ENCODE data around the gene MYH16.
A peak's percentile ranks its signal among the peaks of the same experiment; 100 is the strongest.
"Not testable (repeated sequence)": the region's sequence is repeated elsewhere in the genome, so short reads cannot be mapped to it uniquely, and the experiment has no call there.

The MYH16 gene

DNA sequence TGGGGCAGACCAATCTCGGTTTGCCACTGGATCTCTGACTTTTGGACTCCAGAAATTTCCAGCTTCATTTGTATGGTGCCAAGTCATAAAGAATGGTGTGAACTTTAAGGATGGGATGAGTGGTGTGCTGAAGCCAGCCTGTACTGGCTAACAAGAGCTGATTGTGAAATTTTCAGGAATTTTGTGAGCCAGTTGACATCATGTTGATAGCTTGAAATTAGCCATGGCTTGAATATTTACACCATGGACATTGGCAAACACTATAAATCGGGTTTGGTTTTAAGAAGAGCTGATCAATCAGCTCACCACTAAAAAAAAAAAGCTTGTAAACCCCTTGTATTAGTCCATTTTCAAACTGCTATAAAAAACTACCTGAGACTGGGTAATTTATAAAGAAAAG lies 14.1 kb upstream of the MYH16 start:
- DNase-seq (ENCODE audit: low spot score), result no peak

DNA sequence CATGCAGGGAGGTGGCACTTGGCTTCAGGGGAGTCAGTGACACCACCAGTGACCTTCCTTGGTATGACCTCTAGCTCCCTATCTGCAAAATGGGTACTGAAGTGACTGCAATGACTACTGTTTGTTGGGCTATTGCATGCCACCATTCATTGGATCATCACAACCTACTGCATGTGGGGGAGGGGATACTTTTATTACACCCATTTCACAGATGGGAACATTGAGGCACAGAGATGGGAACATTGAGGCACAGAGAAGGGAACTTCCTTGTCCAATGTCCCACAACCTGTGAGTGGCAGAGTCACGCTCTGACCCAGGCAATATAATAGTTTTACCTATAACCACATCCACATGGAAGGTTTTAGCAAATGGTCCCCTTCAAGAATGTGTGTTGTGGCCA lies 12.2 kb upstream of the MYH16 start:
- DNase-seq (ENCODE audit: low spot score), result no peak

DNA sequence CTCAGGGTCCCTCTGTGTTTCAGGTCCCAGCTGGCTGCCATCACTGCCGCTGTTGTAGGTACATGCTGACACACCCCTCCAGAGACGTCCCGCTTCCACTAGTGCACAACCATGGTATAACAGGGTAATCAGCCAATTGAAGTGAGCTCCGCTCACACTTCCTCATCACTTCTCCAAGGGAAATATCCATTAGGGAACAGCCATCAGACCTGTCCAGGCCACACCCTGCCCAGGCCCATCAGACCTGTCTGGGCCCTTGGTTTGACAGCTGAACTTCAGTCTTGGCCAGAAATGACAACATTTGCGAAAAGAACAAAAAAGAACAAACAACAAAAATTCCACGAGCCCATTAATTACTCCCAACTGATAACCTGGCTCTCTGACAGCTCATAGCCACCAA lies 11.0 kb upstream of the MYH16 start:
- DNase-seq (ENCODE audit: low spot score), result no peak

DNA sequence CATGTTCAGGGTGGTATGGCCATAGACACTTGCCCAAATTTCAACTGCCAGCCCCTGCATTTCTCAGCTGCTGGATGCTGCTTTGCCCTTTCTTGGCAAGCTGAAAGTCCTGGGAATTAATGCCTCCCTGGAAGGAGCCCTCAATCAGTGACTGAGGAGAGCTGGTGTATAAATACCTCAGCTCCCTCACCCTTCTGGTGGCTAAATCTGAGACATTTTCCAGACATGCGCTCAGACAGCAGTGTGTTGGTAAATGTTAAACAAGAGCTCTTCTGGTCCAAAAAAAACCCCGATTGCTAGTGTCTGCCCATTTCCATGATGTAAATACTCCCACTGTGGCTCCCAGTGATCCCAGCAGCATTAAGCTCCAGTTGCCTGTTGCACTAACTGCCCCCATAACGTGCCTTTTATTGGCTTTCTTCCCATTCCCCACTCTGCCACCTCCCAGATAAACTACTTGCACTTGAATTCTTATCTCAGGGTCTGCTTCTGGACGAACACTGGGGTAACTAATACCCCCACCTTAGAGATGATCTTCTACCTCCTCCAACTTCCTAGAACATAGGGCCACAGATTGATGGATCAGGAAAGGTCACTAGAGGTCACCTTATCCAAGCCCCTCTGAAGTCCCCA lies 6.7 kb upstream of the MYH16 start:
- no peak for DNase-seq (ENCODE audit: low spot score)

DNA sequence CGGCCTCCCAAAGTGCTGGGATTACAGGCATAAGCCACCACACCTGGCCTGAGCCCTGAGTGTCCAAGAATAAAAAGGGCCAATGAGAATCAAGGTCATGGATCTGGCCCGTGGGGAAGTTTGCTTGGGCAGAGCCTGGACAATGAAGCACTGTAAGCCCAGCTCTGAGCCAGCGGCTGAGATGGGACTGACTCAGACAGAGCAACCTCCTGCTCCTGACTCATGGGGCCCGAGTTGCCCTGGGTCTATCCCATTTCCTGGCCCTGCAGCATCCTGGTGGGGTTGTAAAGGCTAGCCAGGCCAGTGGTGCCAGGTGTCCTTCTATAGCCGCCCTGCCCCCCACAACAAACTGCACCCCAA lies 5.2 kb upstream of the MYH16 start:
- DNase-seq (ENCODE audit: low spot score), result peak; percentile 78

DNA sequence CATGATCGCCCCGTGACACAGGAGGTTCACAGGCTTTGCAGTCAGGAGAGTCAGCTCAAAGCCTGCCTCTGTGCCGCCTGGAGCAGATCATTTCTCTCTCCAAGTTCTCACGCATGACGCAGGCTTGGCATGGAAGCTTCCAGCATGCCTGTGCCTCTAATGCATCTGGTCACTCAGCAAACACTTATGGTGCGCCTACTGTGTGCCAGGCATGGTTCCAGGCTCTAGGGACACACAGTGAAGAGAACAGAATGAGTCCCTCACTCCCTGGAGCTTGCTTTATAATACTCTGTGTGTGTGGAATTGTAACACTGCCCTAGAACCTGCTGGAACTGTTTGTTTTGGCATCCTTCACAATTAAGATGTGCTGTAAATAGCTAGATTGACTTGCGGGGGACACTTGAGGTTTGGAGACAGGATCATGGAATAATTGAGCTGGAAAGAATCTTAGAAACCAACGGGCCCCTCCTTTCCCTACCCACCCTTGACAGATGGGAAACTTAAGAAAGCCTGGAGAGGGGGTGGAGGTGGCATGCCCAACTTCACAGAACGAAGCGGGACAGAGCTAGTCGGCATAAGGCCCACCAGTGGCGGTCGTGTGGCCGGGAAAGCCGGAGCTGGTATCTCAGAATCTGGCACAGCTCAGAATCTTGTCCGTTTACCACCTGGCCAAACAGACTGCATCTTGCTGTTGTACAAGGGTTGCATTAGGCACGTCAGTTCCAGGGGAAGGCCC lies 4.6 kb upstream of the MYH16 start:
- DNase-seq (ENCODE audit: low spot score), result no peak

DNA sequence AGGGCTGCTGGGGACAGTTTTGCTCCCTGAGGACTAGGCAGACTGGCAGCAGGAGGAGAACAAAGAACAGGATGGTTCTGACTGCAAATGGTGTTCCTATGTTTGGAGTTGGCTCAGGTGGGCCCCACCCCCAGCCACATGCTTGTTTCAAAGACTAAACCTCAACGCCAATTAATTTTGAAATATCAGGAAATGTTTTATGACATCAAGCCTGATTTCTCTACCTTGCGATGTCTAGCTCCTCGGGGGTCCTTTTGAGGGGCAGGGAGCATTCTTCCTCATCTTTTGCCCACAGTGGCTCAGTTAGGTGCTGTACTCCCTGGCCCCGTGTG lies 4.1 kb upstream of the MYH16 start:
- no peak for DNase-seq (ENCODE audit: low spot score)

DNA sequence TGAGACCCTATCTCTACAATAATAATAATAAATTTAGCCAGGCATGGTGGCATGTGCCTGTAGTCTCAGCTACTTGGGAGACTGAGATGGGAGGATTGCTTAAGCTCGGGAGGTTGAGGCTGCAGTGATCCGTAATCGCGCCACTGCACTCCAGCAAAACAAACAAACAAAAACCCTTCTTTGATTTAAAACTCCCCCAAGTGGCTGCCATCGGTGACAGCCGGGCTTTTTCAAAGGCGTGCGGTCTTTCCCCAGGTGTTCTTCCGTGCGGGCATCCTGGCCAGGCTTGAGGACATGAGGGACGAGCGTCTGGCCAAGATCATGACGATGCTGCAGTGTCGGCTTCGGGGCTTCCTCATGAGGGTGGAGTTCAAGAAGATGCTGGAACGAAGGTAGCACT lies 1.9 kb upstream of the MYH16 start:
- DNase-seq (ENCODE audit: low spot score), result no peak

DNA sequence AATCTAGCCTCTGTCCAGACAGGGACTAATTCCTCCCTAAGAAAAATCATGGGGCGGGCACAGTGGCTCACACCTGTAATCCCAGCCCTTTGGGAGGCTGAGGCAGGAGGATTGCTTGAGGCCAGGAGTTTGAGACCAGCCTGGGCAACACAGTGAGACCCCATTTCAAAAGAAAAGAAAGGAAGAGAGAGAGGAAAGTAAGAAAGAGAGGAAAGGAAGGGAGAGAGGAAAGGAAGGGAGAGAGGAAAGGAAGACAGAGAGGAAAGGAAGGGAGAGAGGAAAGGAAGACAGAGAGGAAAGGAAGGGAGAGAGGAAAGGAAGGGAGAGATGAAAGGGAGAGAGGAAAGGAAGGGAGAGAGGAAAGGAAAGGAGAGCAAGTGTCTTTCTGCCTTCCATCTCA lies 922 bp downstream of the MYH16 start:
- not testable (repeated sequence) for DNase-seq (ENCODE audit: low spot score)

DNA sequence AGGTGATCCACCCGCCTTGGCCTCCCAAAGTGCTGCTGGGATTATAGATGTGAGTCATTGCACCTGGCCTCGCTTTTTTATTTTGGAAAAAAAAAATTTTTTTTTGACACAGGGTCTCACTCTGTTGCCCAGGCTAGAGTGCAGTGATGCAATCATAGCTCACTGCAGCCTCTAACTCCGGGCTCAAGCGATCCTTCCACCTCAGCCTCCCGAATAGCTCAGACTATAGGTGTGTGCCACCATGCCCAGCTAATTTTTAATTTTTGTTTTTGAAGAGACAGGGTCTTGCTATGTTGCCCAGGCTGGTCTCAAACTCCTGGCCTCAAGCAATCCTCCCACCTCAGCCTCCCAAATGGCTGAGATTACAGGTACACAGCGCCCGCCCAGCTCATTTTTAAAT lies 2.3 kb downstream of the MYH16 start:
- not testable (repeated sequence) for DNase-seq (ENCODE audit: low spot score)

DNA sequence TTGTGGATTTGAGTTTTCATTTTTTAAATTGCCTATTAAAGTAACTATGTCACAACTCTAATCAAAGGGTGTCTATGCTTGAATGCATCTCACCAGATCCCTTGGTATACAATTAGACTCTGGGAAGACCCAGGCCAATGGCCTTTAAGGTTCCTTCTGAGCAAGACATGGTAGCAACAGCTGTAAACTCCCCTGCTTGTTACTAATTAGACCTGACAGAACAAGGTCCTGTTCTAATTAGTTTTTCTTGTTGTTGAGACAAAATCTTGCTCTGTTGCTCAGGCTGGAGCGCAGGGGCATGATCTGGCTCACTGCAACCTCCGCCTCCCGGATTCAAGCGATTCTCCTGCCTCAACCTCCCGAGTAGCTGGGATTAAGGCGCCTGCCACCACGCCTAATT lies 2.9 kb downstream of the MYH16 start:
- DNase-seq (ENCODE audit: low spot score), result no peak

DNA sequence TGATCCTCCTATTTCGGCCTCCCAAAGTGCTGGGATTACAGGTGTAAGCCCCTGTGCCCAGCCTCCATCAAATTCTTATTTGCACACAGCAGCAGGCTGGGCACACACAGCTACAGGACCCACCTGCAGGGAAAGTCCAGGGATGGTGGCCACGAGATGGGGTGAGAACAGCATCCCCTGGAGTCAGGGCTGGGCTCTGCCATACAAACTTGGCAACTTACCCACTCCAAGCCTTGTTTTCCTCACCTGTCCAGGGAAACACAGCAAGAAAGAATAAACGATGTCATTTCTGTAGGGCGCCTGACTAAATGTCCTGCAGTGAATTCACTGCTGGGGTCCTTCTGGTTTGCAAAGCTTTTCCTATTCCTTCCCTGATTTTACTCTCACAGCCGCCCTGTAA lies 5.5 kb downstream of the MYH16 start:
- DNase-seq (ENCODE audit: low spot score), result no peak

DNA sequence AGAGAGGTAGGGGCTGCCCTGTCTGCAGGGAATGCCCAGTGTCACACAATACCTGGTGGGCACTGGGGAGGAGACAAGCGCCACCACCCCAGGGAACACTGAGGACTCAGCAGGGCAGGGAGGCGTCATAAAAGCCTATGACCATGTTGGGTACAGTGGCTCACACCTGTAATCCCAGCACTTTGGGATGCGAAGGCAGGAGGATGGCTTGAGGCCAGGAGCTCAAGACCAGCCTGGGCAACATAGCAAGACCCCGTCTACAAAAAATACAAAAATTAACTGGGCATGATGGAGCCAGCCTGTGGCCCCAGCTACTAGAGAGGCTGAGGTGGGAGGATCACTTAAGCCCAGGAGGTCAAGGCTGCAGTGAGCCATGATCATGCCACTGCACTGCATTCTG lies 11.5 kb downstream of the MYH16 start:
- not testable (repeated sequence) for DNase-seq (ENCODE audit: low spot score)

DNA sequence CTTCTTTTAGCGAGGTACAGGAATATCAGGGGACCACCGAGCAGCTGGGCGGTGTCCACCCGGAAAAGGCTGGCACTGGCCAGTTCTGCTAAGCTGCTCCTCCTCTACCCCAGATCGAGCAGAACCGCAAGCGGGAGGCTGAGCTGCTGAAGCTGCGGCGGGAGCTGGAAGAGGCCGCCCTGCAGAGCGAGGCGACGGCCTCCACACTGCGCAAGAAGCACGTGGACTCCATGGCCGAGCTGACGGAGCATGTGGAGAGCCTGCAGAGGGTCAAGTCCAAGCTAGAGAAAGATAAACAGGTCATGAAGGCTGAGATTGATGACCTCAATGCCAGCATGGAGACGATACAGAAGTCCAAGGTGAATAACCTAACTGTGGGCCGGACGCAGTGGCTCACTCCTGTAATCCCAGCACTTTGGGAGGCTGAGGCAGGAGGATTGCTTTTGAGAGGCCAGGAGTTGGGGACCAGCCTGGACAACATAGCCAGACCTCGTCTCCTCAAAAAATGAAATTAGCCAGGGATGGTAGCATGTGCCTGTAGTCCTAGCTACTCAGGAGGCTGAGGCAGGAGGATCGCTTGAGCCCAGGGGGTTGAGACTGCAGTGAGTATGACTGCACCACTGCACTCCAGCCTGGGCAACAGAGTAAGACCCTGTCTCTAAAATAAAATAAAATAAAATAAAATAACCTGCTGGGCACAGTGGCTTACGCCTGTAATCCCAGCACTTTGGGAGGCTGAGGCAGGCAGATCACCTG lies 15.3 kb downstream of the MYH16 start:
- DNase-seq (ENCODE audit: low spot score), result no peak

DNA sequence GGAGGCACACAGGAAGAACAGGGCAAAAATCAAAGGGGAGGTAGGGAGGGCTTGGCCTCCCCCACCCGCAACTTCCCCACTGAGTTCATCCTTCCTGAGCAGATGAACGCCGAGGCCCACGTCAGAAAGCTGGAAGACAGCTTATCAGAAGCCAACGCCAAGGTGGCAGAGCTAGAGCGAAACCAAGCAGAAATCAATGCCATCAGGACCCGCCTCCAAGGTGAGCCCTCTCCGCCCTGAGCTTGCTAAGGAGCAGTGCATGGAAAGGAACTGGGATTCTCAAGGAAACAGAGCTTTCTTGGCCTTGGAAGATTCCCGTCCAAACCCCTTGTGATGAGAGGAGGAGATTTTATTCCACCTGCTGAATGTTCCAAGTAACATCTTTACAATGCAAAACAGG lies 16.5 kb downstream of the MYH16 start:
- no peak for DNase-seq (ENCODE audit: low spot score)

DNA sequence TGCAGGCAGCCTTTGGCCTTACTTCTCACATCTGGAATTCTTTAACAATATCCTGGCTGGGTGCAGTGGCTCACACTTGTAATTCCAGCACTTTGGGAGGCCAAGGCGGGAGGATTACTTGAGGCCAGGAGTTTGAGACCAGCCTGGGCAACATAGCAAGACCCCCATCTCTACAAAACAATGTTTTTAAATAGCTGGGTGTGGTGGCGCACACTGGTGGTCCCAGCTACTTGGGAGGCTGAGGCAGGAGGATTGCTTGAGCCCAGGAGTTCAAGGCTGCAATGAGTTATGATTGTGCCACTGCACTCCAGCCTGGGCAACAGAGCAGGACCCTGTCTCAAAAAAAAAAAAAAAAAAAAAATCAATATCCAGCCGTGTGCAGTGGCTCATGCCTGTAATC lies 17.5 kb downstream of the MYH16 start:
- DNase-seq (ENCODE audit: low spot score), result not testable (repeated sequence)

DNA sequence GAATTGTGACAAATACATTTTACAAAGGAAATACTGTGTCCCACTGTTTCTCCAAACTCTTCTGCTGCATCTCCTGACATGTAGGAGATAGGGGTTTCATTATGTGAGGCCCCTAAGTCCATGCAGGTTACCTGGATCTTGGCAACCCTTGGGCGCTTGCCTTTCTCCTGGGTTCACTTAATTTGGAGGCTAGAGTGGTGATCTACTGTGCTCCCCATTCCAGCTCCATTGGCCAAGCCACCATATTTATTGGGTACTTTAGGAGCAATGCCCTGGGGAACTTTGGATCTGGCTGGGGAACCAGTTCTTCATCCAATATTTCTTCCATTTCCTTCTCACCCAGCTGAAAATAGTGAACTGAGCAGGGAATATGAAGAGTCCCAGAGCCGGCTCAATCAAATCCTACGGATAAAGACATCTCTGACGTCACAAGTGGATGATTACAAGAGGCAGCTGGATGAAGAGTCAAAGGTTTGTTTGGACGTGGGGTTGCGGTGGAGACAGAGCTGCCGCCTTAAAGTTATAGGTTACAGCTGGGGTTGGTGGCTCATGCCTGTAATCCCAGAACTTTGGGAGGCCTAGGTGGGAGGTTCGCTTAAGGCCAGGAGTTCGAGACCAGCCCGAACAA lies 18.5 kb downstream of the MYH16 start:
- DNase-seq (ENCODE audit: low spot score), result no peak

DNA sequence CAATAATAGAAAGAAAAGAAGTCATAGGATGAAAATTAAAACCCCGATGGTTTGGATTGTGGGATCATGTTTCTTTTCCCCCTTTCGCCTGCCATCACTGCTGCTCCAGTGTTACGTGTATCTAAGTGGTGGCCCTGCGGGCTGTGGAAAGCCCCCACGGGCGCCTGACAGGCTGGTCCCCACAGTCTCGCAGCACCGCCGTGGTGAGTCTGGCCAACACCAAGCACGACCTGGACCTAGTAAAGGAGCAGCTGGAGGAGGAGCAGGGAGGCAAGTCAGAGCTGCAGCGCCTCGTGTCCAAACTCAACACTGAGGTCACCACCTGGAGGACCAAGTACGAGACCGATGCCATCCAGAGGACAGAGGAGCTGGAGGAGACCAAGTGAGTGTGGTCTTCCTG lies 19.5 kb downstream of the MYH16 start:
- no peak for DNase-seq (ENCODE audit: low spot score)

DNA sequence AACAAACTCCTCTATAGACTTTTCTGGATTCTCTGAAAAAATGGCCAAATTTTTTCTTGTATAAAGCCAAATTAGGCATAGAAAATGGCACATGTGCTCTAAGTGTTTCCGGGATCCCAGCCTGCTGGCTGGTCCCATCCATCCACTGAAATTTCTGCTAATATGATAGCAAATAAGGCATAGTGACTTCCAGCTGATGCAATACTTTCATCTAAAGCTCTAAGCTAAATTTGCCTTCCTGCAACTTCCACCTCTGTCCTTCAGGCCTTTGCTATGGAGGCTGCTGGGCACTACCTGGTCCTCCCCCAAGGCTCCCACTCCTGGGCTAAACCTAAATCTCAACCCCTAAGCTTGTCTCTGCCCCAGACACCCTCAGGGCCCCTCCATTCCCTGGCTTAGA lies 20.5 kb downstream of the MYH16 start:
- DNase-seq (ENCODE audit: low spot score), result no peak

DNA sequence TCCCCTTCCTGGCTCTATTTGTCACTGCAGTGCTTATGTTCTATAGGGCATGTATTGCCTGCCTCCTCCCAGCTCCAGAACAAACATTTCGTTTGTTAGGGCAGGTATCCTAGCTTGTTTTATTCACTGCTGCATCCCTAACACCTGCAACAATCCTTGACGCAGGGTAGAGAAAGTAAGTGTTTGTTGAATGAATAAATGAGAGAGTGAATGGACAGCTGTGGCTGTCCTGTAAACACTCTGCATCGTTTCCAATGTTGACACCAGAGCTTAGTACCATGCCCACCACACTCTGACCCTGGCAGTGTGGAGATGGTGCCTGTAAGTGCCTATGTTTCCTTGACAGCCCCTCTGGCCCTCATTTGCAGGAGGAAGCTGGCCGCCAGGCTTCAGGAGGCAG lies 21.0 kb downstream of the MYH16 start:
- no peak for DNase-seq (ENCODE audit: low spot score)

DNA sequence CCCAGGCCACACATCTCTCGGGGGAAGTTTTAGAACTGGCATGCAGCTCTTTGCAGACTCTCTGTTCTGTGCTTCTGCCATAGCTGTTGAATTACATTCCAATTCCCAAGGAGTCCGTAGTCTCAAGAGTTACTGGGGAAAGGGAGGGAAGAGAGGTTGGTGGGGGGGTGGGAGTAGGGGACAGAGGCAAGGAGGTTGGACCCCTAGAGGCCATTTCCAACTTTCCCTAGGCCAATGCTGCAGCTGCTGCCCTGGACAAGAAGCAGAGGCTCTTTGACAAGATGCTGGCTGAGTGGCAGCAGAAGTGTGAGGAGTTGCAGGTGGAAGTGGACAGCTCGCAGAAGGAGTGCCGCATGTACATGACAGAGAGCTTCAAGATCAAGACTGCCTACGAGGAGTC lies 23.8 kb downstream of the MYH16 start:
- no peak for DNase-seq (ENCODE audit: low spot score)

DNA sequence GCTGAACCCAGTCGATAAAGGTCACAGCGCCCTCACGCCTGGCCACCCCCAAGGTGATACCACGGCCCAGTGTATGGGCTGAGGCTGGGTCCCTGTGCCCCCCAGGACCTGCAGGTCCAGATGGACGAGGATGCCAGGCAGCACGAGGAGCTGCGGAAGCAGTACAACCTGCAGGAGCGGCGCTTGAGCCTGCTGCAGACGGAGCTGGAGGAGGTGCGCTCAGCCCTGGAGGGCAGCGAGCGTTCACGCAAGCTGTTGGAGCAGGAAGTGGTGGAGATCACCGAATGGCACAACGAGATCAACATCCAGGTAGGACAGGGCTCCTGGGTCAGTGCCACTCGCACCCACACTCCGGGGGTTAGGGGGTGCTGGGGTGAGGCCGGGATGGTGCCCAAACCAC lies 28.9 kb downstream of the MYH16 start:
- DNase-seq (ENCODE audit: low spot score), result no peak
